Fibroblast of lung (primary cell): ENCODE measurements around the gene POLR3E. TPM values are rescaled to one million over a fixed set of nuclear protein-coding genes. Genes with fewer than 3 reads are reported as not detected.

ENCODE experiments used
- DNase-seq, 2 donors: peaks; one replicate each; pipeline versions ENCODE4 v3.0.0 to v3.0.0-alpha.2; 2010; ENCODE audit warnings: low read depth in 2 of 2
- H2AFZ ChIP-seq: 2 replicates; pipeline ENCODE4 v1.5.1; 2012; ENCODE audit warnings: low read length, control low read depth, inconsistent platforms
- H3K27ac ChIP-seq: 2 replicates; pipeline ENCODE4 v1.5.1; 2011; ENCODE audit warnings: low read length, control low read depth; ENCODE audit not compliant: insufficient read depth
- H3K27me3 ChIP-seq: 2 replicates; pipeline ENCODE4 v1.5.1; 2011; ENCODE audit warnings: mild to moderate bottlenecking, low read length; ENCODE audit not compliant: control insufficient read depth, insufficient read depth
- H3K36me3 ChIP-seq: 2 replicates; pipeline ENCODE4 v1.5.1; 2011; ENCODE audit warnings: low read length; ENCODE audit not compliant: control insufficient read depth, insufficient read depth
- H3K4me1 ChIP-seq: 2 replicates; pipeline ENCODE4 v1.5.1; 2011; ENCODE audit warnings: low read length; ENCODE audit not compliant: control insufficient read depth, insufficient read depth; ENCODE audit errors: extremely low read depth
- H3K4me2 ChIP-seq: 2 replicates; pipeline ENCODE4 v1.5.1; 2011; ENCODE audit warnings: low read length, control low read depth; ENCODE audit not compliant: insufficient read depth; ENCODE audit errors: extremely low read depth
- H3K4me3 ChIP-seq, 4 experiments: fragments of 200-600 bp in 1 of 4; sonication (generic) in 1 of 4; replicated peaks in 1 of 4; 2 replicates each; pipeline ENCODE4 v1.5.1; 2011 to 2016; ENCODE audit warnings: low read length in 4 of 4, low read depth in 3 of 4, mild to moderate bottlenecking in 3 of 4, control low read depth in 2 of 4, inconsistent platforms in 1 of 4, mixed read lengths in 1 of 4; ENCODE audit not compliant: insufficient read depth in 1 of 4; ENCODE audit errors: control extremely low read depth in 1 of 4
- H3K79me2 ChIP-seq: 2 replicates; pipeline ENCODE4 v1.5.1; 2012; ENCODE audit warnings: mild to moderate bottlenecking, low read length, inconsistent platforms; ENCODE audit not compliant: control insufficient read depth, insufficient read depth
- H3K9ac ChIP-seq: 2 replicates; pipeline ENCODE4 v1.5.1; 2011; ENCODE audit warnings: mild to moderate bottlenecking, low read length, control low read depth; ENCODE audit not compliant: insufficient read depth
- H3K9me3 ChIP-seq: 2 replicates; pipeline ENCODE4 v1.5.1; 2012; ENCODE audit warnings: low read depth, low read length; ENCODE audit not compliant: control insufficient read depth, insufficient read depth
- H4K20me1 ChIP-seq: 2 replicates; pipeline ENCODE4 v1.5.1; 2011; ENCODE audit warnings: low read length; ENCODE audit not compliant: control insufficient read depth, insufficient read depth; ENCODE audit errors: extremely low read depth
- EZH2 ChIP-seq: IDR thresholded peaks from 2 replicates; pipeline ENCODE4 v1.5.1; 2012; ENCODE audit warnings: low read length, control low read depth, mild to moderate bottlenecking; ENCODE audit errors: missing control alignments
- polyA plus RNA-seq, 2 donors: library from polyadenylated mRNA; depleted of rRNA in 1 of 2; stranded (reverse) in 1 of 2; unstranded in 1 of 2; fragments of >200 nt; gene quantifications; 2 replicates each; pipeline ENCODE4 v1.2.1, GENCODE V29; 2011 to 2012; ENCODE audit warnings: missing spikeins in 1 of 2
- total RNA-seq: library from RNA; depleted of rRNA; stranded (reverse); fragments of >200 nt; gene quantifications from 2 replicates; pipeline ENCODE4 v1.2.1, GENCODE V29; 2014
- TF ChIP-seq, protein P1 (sequence below), 2 donors: IDR thresholded peaks in 1 of 2; conservative IDR thresholded peaks in 1 of 2; 1 replicate in 1 of 2; 2 replicates in 1 of 2; pipeline ENCODE4 v1.5.1; 2011 to 2012; ENCODE audit warnings: low read length in 2 of 2, control low read depth in 1 of 2, inconsistent platforms in 1 of 2, low read depth in 1 of 2, mild to moderate bottlenecking in 1 of 2

The POLR3E gene
- total and polyA plus RNA-seq, 2 donors (not counting 1 experiment from before 2014, with no cell fraction given) = 14.2 to 28.9 TPM

DNA sequence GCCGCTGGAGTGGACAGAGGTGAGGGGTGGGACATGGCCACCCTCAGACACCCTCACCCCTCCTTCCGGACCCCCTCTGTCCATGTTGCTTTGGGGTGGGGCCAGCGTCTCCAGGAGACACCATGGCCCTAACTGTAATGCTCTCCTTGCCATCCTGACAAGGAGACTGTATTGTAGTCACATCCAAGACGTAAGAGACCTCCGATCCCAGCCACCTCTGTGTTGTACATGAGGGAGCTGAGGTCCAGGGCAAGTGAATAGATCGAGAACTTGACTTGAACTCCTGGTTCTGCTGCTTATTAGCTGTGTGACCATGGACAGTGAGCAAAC, 30.2 kb downstream of the POLR3E start:
- TF ChIP-seq EZH2 = no peak
- TF ChIP-seq, protein P1, sequence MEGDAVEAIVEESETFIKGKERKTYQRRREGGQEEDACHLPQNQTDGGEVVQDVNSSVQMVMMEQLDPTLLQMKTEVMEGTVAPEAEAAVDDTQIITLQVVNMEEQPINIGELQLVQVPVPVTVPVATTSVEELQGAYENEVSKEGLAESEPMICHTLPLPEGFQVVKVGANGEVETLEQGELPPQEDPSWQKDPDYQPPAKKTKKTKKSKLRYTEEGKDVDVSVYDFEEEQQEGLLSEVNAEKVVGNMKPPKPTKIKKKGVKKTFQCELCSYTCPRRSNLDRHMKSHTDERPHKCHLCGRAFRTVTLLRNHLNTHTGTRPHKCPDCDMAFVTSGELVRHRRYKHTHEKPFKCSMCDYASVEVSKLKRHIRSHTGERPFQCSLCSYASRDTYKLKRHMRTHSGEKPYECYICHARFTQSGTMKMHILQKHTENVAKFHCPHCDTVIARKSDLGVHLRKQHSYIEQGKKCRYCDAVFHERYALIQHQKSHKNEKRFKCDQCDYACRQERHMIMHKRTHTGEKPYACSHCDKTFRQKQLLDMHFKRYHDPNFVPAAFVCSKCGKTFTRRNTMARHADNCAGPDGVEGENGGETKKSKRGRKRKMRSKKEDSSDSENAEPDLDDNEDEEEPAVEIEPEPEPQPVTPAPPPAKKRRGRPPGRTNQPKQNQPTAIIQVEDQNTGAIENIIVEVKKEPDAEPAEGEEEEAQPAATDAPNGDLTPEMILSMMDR (conservative IDR thresholded peaks at IDR 0.05 in 1 of 2, IDR thresholded peaks at IDR 0.05 in 1 of 2; ENCODE audit: low read depth in 1 of 2, low read length in 2 of 2) = no peak
- Histone ChIP-seq H3K9me3 (no peaks in the 10 kb centered on the region), H3K27me3 (no peaks in the 10 kb centered on the region), H3K9ac (no peak overlapping the region), H3K4me2 (no peak overlapping the region), H3K4me3 (no peak overlapping the region), H4K20me1 (no peaks in the 10 kb centered on the region), H3K27ac (no peak overlapping the region), H3K79me2 (no peaks in the 10 kb centered on the region), H3K4me1 (no peaks in the 10 kb centered on the region), H2AFZ (no peak overlapping the region), H3K36me3 (peaks cover 28% of the 10 kb centered on the region)
- DNase-seq = no peak

GRCh38 chr16:22328081-22328725, 31.0 kb downstream of the POLR3E start:
- Histone ChIP-seq H3K79me2 (no peaks in the 10 kb centered on the region), H3K4me1 (no peaks in the 10 kb centered on the region), H4K20me1 (no peaks in the 10 kb centered on the region), H3K27me3 (no peaks in the 10 kb centered on the region), H3K9ac (no peak overlapping the region), H3K36me3 (peaks cover 28% of the 10 kb centered on the region), H2AFZ (no peak overlapping the region), H3K9me3 (no peaks in the 10 kb centered on the region), H3K4me2 (no peak overlapping the region), H3K27ac (no peak overlapping the region), H3K4me3 (no peak overlapping the region)
- DNase-seq = no peak
- TF ChIP-seq, protein P1 (conservative IDR thresholded peaks at IDR 0.05 in 1 of 2, IDR thresholded peaks at IDR 0.05 in 1 of 2; ENCODE audit: low read depth in 1 of 2, low read length in 2 of 2) = no peak
- TF ChIP-seq EZH2 = no peak

DNA sequence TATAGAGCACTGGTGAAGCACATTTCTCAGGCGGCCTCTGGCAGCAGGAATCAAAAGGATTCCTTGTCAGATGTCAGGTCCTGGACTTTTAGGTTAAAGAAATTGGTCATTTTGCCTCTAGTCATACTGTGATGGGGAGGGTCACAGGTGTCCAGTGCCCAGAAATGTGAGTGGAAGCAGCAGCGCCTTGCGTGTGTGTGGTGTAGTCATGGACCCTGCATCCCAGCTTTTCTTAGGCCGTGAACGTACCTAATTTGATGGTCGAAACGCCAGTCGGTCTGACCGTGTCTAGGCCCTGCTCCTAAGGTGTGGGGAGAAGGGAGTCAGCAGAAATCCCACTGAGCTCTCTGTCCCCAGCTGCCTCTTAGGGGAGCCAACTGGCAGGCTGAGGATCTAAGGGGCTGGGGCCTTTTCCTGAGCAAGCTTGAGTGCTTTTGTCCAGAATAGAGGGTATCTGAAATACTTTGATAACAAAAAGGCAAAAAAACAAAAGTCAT, 32.0 kb downstream of the POLR3E start:
- Histone ChIP-seq H3K9me3 (no peaks in the 10 kb centered on the region), H3K27me3 (no peaks in the 10 kb centered on the region), H3K79me2 (no peaks in the 10 kb centered on the region), H2AFZ (no peak overlapping the region), H3K36me3 (peaks cover 30% of the 10 kb centered on the region), H4K20me1 (no peaks in the 10 kb centered on the region), H3K4me2 (no peak overlapping the region), H3K4me1 (no peaks in the 10 kb centered on the region), H3K4me3 (no peak overlapping the region), H3K27ac (no peak overlapping the region), H3K9ac (no peak overlapping the region)
- no peak for TF ChIP-seq EZH2
- TF ChIP-seq, protein P1 (conservative IDR thresholded peaks at IDR 0.05 in 1 of 2, IDR thresholded peaks at IDR 0.05 in 1 of 2; ENCODE audit: low read depth in 1 of 2, low read length in 2 of 2) = no peak
- DNase-seq = no peak
